HFFc6 (cell line): ENCODE results near the gene MAGEB17. TPM values are rescaled to one million over a fixed set of nuclear protein-coding genes. Genes with fewer than 3 reads are reported as not detected.
A peak's percentile ranks its signal among the peaks of the same experiment; 100 is the strongest.

Source experiments
- DNase-seq: peaks from one replicate; pipeline ENCODE4 v3.0.0-alpha.2; 2018
- H3K27ac Mint-ChIP-seq: 2 replicates; pipeline ENCODE4 v1.8.0; 2020; ENCODE audit warnings: mild to moderate bottlenecking, mixed read lengths
- H3K27me3 Mint-ChIP-seq: 2 replicates; pipeline ENCODE4 v1.8.0; 2021; ENCODE audit warnings: mild to moderate bottlenecking, moderate library complexity, mixed read lengths; ENCODE audit not compliant: insufficient read depth
- H3K36me3 Mint-ChIP-seq: 2 replicates; pipeline ENCODE4 v1.8.0; 2021; ENCODE audit warnings: low read depth, mixed read lengths
- H3K4me1 Mint-ChIP-seq: 2 replicates; pipeline ENCODE4 v1.8.0; 2020; ENCODE audit warnings: low read depth, mixed read lengths
- H3K4me3 Mint-ChIP-seq: 2 replicates; pipeline ENCODE4 v1.8.0; 2020; ENCODE audit warnings: mild to moderate bottlenecking, moderate library complexity, mixed read lengths
- H3K9me3 Mint-ChIP-seq: 2 replicates; pipeline ENCODE4 v1.8.0; 2020; ENCODE audit warnings: mild to moderate bottlenecking, mixed read lengths
- total RNA-seq, 6 experiments: library from RNA; stranded (reverse); fragmentation: NEBNext Ultra II Directional; extraction: Animal tissue kit (Norgen Biotek cat#: 25700); gene quantifications; 2 replicates in 1 of 6; 3 replicates in 5 of 6; pipeline ENCODE4 v1.2.3, GENCODE V29; 2021
- TF ChIP-seq, protein P1 (sequence below): fragments of 200-600 bp; sonication (generic); IDR thresholded peaks from 2 replicates; pipeline ENCODE4 v1.5.0; 2021; ENCODE audit warnings: antibody characterized with exemption, mild to moderate bottlenecking

MAGEB17 gene
- total RNA-seq, 6 experiments from 2014 or later: not detected

DNA sequence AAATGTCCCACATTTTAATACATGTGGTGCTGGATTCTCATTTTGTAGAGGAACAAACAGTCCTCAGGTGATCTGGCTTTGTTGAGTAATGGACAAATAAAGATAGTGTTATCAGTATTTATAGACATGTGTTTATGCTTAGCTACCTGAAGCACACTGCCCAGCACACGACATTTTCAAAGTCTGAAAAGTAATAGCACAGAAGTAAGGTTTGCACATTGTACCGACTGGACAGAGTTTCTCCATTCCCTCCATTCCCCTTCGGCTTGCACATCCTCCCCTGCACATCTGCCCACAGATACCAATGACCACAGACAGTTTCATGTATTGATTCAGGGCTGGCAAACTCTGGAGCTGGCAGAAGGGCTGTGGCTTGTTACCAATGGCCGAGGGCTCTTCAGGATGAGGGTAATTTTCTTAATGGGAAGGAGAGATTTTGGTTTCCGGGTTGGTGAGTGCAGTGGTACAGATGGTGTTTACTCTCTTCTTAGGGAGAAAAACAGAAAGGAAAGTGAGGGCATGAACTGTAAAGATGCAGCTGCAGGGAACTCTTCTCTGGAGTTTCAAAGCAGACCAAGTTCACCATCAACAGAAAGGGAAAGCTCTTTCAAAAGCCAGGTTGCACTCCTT, 41.6 kb upstream of the MAGEB17 start:
- Mint-ChIP-seq H3K36me3 (no peaks in the 10 kb centered on the region), H3K4me3 (0 out of 2 replicates have a peak overlapping the region, but pooled peaks have one; percentile 26), H3K27me3 (no peaks in the 10 kb centered on the region), H3K27ac (no peak overlapping the region), H3K4me1 (peaks cover 19% of the 10 kb centered on the region), H3K9me3 (no peaks in the 10 kb centered on the region)
- TF ChIP-seq, protein P1, sequence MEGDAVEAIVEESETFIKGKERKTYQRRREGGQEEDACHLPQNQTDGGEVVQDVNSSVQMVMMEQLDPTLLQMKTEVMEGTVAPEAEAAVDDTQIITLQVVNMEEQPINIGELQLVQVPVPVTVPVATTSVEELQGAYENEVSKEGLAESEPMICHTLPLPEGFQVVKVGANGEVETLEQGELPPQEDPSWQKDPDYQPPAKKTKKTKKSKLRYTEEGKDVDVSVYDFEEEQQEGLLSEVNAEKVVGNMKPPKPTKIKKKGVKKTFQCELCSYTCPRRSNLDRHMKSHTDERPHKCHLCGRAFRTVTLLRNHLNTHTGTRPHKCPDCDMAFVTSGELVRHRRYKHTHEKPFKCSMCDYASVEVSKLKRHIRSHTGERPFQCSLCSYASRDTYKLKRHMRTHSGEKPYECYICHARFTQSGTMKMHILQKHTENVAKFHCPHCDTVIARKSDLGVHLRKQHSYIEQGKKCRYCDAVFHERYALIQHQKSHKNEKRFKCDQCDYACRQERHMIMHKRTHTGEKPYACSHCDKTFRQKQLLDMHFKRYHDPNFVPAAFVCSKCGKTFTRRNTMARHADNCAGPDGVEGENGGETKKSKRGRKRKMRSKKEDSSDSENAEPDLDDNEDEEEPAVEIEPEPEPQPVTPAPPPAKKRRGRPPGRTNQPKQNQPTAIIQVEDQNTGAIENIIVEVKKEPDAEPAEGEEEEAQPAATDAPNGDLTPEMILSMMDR: no peak
- DNase-seq: no peak

DNA sequence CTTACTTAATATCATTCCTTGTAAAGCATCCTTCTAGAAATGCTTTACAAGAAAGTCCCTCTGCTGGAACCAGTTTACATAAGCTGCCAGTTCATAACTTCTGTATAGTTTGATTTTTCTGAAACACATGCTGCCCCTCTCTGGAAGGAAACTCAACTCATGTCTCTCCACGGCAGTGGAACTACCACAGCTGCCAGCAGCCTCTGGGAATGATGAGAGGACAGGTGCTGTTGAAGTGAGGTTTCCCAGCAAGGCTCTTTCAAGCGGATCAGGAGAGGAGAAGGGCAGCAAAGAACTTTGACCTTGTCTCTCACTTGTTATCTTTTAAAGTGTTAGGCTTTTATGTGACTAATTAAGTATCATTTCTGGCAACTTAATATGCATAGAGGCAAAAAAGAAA, 36.6 kb upstream of the MAGEB17 start:
- Mint-ChIP-seq H3K27ac (no peak overlapping the region), H3K36me3 (no peaks in the 10 kb centered on the region), H3K9me3 (no peaks in the 10 kb centered on the region), H3K27me3 (no peaks in the 10 kb centered on the region), H3K4me1 (peaks cover 2% of the 10 kb centered on the region; the same call in 1 of the 2 replicates), H3K4me3 (no peak overlapping the region)
- DNase-seq: no peak
- TF ChIP-seq, protein P1: no peak

- no peaks in the 10 kb centered on the region for H3K27me3 Mint-ChIP-seq
Measured at GRCh38 chrX:16134936-16135335, 32.3 kb upstream of the MAGEB17 start.

GRCh38 chrX:16136080-16136479, 31.2 kb upstream of the MAGEB17 start:
- H3K36me3 Mint-ChIP-seq: no peaks in the 10 kb centered on the region
- no peak overlapping the region for H3K4me3 Mint-ChIP-seq
- no peak overlapping the region for H3K27ac Mint-ChIP-seq
- H3K27me3 Mint-ChIP-seq: no peaks in the 10 kb centered on the region
- DNase-seq: no peak
- H3K9me3 Mint-ChIP-seq: no peaks in the 10 kb centered on the region
- H3K4me1 Mint-ChIP-seq: no peaks in the 10 kb centered on the region
- TF ChIP-seq, protein P1: no peak

More at GRCh38 chrX:16134936-16135335, 32.3 kb upstream of the MAGEB17 start:
- no peak overlapping the region for H3K27ac Mint-ChIP-seq
- DNase-seq: no peak
- no peak overlapping the region for H3K4me3 Mint-ChIP-seq
- TF ChIP-seq, protein P1: no peak
- no peaks in the 10 kb centered on the region for H3K4me1 Mint-ChIP-seq
- H3K9me3 Mint-ChIP-seq: no peaks in the 10 kb centered on the region
- no peaks in the 10 kb centered on the region for H3K36me3 Mint-ChIP-seq

DNA sequence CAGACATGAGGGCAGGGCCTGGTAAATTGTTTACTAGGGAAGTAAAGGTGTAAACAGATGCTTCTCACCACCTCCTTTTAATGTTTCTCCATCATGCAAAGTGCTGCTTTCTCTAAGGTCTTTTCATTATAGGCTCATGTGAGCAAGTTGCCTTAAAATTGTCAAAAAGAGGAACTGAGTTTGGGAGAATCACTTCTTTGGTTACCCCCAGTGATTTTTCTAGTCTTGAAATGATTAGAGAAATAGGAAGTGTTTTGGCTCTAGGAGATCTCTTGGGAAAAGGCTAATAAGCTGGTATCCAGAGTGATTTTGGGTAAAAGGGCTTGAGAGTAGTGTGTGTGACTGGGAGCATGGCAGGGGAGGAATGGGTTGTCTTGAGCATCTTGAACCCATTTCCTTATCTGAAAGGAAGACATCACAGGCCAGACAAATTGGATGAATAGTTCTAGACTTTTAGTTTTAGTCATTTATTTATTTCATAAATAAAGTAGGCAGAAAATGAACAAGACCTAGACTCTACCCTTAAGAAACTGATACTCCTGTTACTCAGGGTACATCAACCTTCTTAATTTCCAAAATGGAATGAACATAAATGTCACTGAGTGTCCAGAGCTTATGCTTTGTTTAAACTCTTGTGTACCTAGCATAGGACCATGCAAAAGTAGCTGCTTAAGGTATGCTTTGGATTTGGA, 29.7 kb upstream of the MAGEB17 start:
- no peaks in the 10 kb centered on the region for H3K4me1 Mint-ChIP-seq
- H3K36me3 Mint-ChIP-seq: no peaks in the 10 kb centered on the region
- no peak overlapping the region for H3K4me3 Mint-ChIP-seq
- no peaks in the 10 kb centered on the region for H3K27me3 Mint-ChIP-seq
- TF ChIP-seq, protein P1: no peak
- H3K9me3 Mint-ChIP-seq: no peaks in the 10 kb centered on the region
- no peak for DNase-seq
- no peak overlapping the region for H3K27ac Mint-ChIP-seq
